ENCODE data around the gene GORASP2. TPM values are rescaled to one million over a fixed set of nuclear protein-coding genes. Genes with fewer than 3 reads are reported as not detected.

The GORASP2 gene
- total RNA-seq, 1 experiment from 2014 or later, result 98.1 TPM

GRCh38 chr2:170966648-170967396 lies 37.8 kb downstream of the GORASP2 start:
- Mint-ChIP-seq H3K27ac (ENCODE audit: unreplicated experiment) (no peak overlapping the region), H3K4me3 (ENCODE audit: low read depth, unreplicated experiment) (no peak overlapping the region), H3K36me3 (ENCODE audit: insufficient read depth, unreplicated experiment) (peaks cover 88% of the 10 kb centered on the region), H3K4me1 (ENCODE audit: low read depth, unreplicated experiment) (peaks cover 9% of the 10 kb centered on the region), H3K27me3 (ENCODE audit: unreplicated experiment) (no peaks in the 10 kb centered on the region), H3K9me3 (ENCODE audit: low read depth, unreplicated experiment) (no peaks in the 10 kb centered on the region)
- peak; percentile 21 for DNase-seq
- no peak for TF ChIP-seq CTCF (IDR thresholded peaks at IDR 0.05; ENCODE audit: unreplicated experiment)
- CTCF ChIA-PET, result no interaction called here
- intact Hi-C loops (cut with micrococcal nuclease; ENCODE audit: unreplicated experiment), result no loop called here
- BruUV-seq (replicated peaks), result no TSS peak

DNA sequence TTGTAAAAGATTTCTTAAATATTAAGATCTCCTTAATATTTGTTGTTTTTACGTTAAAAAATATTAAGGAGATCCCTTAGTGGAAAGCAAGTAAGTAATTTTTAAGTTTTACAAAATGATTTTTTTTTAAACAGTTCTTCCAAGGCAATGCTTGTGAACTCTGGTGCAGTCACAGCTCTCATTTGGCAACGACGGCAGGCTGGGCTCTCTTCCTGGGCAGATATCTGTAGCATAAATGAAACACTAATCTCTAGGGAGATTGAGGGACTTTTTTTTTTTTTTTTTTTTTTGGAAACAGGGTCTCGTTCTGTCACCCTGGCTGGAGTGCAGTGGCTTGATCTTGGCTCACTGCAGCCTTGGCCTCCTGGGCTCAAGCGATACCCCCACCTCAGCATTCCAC lies 38.5 kb downstream of the GORASP2 start:
- no TSS peak for BruUV-seq (replicated peaks)
- Mint-ChIP-seq H3K4me1 (ENCODE audit: low read depth, unreplicated experiment) (peaks cover 10% of the 10 kb centered on the region), H3K9me3 (ENCODE audit: low read depth, unreplicated experiment) (no peaks in the 10 kb centered on the region), H3K27me3 (ENCODE audit: unreplicated experiment) (no peaks in the 10 kb centered on the region), H3K27ac (ENCODE audit: unreplicated experiment) (no peak overlapping the region), H3K36me3 (ENCODE audit: insufficient read depth, unreplicated experiment) (peaks cover 87% of the 10 kb centered on the region), H3K4me3 (ENCODE audit: low read depth, unreplicated experiment) (no peak overlapping the region)
- TF ChIP-seq CTCF (IDR thresholded peaks at IDR 0.05; ENCODE audit: unreplicated experiment), result no peak
- CTCF ChIA-PET, result no interaction called here
- intact Hi-C loops (cut with micrococcal nuclease; ENCODE audit: unreplicated experiment), result no loop called here
- DNase-seq, result no peak

- Mint-ChIP-seq H3K36me3 (ENCODE audit: insufficient read depth, unreplicated experiment) (peaks cover 86% of the 10 kb centered on the region), H3K4me3 (ENCODE audit: low read depth, unreplicated experiment) (no peak overlapping the region), H3K9me3 (ENCODE audit: low read depth, unreplicated experiment) (no peaks in the 10 kb centered on the region), H3K27ac (ENCODE audit: unreplicated experiment) (peak overlapping the region; percentile 74), H3K4me1 (ENCODE audit: low read depth, unreplicated experiment) (peaks cover 17% of the 10 kb centered on the region), H3K27me3 (ENCODE audit: unreplicated experiment) (no peaks in the 10 kb centered on the region)
- BruUV-seq (replicated peaks), result no TSS peak
- CTCF ChIA-PET, result interaction anchor here (1.3 kb wide), 1 partner anchor 39 kb away, joined by 5 read pairs; the partner anchor contains the start of gene GORASP2
- DNase-seq, result no peak
- TF ChIP-seq CTCF (IDR thresholded peaks at IDR 0.05; ENCODE audit: unreplicated experiment), result no peak
- intact Hi-C loops (cut with micrococcal nuclease; ENCODE audit: unreplicated experiment), result no loop called here
Observed at GRCh38 chr2:170968205-170969003, 39.4 kb downstream of the GORASP2 start.

- CTCF ChIA-PET, result interaction anchor here (1.3 kb wide), 1 partner anchor 40 kb away, joined by 5 read pairs; the partner anchor contains the start of gene GORASP2
- Mint-ChIP-seq H3K4me3 (ENCODE audit: low read depth, unreplicated experiment) (no peak overlapping the region), H3K9me3 (ENCODE audit: low read depth, unreplicated experiment) (no peaks in the 10 kb centered on the region)
Observed at GRCh38 chr2:170969030-170969429, 40.0 kb downstream of the GORASP2 start.

More at GRCh38 chr2:170969030-170969429, 40.0 kb downstream of the GORASP2 start:
- no peak for TF ChIP-seq CTCF (IDR thresholded peaks at IDR 0.05; ENCODE audit: unreplicated experiment)
- BruUV-seq (replicated peaks), result no TSS peak
- intact Hi-C loops (cut with micrococcal nuclease; ENCODE audit: unreplicated experiment), result no loop called here
- H3K27ac Mint-ChIP-seq (ENCODE audit: unreplicated experiment), result peak overlapping the region; percentile 74
- peaks cover 21% of the 10 kb centered on the region for H3K4me1 Mint-ChIP-seq (ENCODE audit: low read depth, unreplicated experiment)
- no peak for DNase-seq
- peaks cover 83% of the 10 kb centered on the region for H3K36me3 Mint-ChIP-seq (ENCODE audit: insufficient read depth, unreplicated experiment)
- H3K27me3 Mint-ChIP-seq (ENCODE audit: unreplicated experiment), result no peaks in the 10 kb centered on the region
